GM12892 (cell line): ENCODE results near the gene GABRB3.

Source experiments
- DNase-seq: peaks from one replicate; pipeline ENCODE4 v3.0.0; 2011; ENCODE audit not compliant: insufficient read length
- FAIRE-seq: peaks from 2 replicates; lab custom pipeline; 2011; peaks lifted over from hg19 to GRCh38; lab: Jason Lieb, UNC
- POLR2A ChIP-seq: IDR thresholded peaks from 2 replicates; pipeline ENCODE4 v1.6.1; 2011; ENCODE audit warnings: low read depth, low read length, control low read depth
- POLR2AphosphoS5 ChIP-seq: IDR thresholded peaks from 2 replicates; pipeline ENCODE4 v1.6.1; 2011; ENCODE audit warnings: low read depth, low read length, control low read depth
- TAF1 ChIP-seq: IDR thresholded peaks from 2 replicates; pipeline ENCODE4 v1.6.1; 2011; ENCODE audit warnings: low read depth, mild to moderate bottlenecking, control low read depth, low read length, borderline replicate concordance

GABRB3 gene

DNA sequence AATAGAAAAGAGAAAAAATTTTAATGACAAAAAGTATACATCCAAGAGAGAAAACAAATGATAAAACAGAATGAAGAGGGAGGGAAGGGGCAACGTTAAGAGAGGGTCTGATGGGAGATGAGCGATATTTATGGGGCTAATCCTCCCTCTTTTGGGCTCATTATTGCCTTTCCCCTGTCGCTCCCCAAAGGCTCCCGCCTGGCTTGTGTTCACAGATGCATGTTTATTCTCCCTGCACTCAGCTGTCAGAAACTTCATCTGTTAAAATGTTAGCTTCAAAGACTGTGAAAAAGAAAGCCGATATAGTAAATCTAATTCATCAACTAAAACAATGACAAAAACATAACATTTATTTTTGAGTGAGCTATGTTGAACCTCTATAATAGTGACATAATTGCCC, 74.3 kb downstream of the GABRB3 start:
- no peak for TF ChIP-seq POLR2A
- no peak for TF ChIP-seq TAF1
- no peak for TF ChIP-seq POLR2AphosphoS5
- FAIRE-seq (no peak), DNase-seq (no peak)

DNA sequence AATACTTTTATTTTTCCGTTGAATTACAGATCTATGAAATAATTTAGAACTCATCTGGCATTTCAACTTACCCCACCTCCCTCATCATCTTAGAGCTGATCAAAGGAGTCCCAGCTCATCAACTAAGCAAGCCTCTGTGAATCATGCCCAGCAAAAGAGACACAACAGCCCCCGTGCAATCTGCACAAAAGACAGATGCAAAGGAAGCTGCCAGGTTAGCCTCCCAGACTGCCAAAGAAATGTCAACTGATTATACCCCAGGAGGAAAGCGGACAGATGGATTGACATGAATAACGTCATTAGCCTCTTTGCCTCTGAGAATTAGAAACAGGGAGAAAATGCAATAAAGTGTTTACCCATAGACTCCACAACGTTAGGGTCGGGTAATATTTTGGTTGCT, 75.0 kb downstream of the GABRB3 start:
- FAIRE-seq = no peak
- TF ChIP-seq POLR2A (no peak), POLR2AphosphoS5 (no peak), TAF1 (no peak)

DNA sequence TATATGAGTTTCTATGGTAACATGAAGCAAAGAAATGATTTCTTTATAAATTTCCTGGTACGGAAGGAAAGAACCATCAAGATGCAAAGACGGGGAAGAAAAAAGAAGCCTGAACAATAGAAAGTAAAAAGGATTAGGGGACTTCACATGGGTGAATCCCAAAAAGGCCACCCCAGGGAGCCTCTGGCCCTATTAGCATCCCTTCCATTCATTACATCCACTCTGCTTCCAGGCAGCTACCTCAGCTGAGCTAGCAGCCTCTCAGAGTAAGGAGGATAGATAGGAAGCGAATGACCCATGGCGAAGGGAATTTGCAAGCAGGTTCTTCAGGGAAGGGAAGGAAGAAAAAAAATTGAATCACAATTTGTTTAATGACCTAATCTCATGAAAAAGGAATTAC, 81.6 kb downstream of the GABRB3 start:
- FAIRE-seq = no peak
- TF ChIP-seq TAF1 (no peak), POLR2AphosphoS5 (no peak), POLR2A (no peak)
- DNase-seq = no peak

More for the DNA sequence above, 75.0 kb downstream of the GABRB3 start:
- no peak for DNase-seq

DNA sequence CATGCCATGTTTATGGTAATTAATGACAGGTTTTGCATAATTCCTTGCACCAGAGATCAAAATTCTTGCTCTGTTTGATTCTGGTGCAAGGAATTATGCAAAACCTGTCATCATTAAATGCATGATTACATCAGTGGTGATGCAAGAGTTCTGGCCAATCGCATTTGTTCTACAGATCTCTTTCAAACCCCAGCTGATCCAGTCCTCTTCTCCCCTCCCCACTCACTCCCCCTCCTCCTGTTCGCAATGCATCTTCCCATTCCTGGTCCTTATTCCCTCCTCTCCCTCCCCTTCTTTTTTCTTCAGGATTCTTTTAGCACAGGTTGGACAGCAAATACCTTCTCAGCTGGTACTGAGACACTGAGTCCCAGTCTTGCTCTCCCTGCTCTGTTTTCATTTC, 82.1 kb downstream of the GABRB3 start:
- no peak for DNase-seq
- TF ChIP-seq TAF1 (no peak), POLR2A (no peak), POLR2AphosphoS5 (no peak)
- no peak for FAIRE-seq

DNA sequence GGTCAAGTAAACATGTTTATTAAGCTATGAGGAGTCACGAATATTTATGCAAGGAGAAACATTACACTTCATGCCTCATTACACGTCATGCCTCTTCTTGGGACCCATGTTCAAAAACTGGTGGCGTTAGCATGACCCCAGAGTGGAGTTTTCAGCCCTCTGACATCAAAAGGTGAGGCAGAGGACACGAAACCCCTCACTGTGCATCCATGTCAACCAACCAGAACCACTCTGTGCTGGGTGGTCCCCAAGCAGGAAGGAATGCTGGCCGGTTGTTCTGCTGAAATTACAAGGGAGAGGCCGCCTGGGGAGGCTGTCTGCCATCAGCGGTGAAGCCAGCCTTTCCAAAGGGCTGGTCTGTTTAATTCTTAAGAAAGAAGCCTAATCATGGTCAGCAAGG, 83.4 kb downstream of the GABRB3 start:
- TF ChIP-seq POLR2A = no peak
- FAIRE-seq = no peak
- no peak for DNase-seq

DNA sequence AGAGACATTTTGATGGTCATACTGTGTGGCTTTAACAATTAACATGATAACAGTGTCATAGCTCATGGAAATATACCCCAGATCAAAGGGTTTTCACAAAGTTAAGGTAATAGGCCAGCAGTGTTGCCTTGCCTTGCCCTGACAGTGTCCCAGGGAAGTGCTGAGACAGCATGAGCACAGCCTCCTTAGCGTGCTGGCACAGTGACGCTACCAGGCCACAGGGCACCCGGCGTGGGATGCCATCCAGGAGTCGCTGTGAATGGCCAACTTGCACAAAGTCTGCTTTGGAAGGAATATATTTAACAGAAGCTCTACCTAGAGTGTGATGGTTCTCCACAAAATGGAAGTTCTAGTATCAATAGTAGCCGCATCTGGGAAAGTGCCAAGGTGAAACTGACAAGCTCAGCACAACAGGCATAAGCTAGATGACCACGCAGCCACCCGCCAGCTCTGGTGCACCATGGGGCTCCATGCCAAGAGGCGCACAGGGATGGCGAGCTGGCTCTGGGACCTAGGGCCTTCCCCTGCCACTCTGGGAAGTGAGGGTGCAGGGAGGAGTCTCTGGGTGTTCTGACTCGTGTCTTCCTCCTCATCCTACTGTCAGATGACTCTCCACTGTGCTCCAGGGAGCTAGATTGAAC, 86.2 kb downstream of the GABRB3 start:
- FAIRE-seq (no peak), DNase-seq (no peak)
- no peak for TF ChIP-seq POLR2A
- no peak for TF ChIP-seq TAF1
- TF ChIP-seq POLR2AphosphoS5 = no peak

DNA sequence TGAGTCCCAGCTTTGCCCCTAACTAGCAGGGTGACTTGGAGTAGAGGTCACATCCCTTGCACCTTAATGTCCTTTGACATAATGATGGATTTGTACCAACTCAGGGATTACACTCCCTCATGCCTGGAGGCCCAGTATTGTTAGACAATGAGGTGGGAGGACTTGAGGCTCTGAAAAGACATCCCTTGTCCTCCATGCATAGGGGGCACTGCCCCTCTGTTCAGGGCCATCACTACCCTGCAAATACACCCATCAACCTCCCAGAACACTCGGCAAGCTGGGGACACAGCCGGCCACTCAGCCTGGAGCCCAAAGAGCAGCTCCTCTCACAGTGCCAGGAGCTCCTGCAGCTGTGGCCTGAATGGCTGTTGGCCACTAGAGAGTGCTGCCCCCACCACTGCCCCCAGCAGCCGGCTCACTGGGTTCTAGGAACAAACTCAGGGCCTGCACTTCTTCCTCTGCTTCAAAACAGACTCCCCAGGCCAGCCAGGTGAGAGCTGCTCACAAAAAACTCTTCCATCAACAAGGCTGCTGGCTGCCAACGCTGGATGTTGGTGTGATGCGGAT, 90.2 kb downstream of the GABRB3 start:
- no peak for DNase-seq
- no peak for FAIRE-seq
- TF ChIP-seq POLR2A (no peak), POLR2AphosphoS5 (no peak), TAF1 (no peak)

DNA sequence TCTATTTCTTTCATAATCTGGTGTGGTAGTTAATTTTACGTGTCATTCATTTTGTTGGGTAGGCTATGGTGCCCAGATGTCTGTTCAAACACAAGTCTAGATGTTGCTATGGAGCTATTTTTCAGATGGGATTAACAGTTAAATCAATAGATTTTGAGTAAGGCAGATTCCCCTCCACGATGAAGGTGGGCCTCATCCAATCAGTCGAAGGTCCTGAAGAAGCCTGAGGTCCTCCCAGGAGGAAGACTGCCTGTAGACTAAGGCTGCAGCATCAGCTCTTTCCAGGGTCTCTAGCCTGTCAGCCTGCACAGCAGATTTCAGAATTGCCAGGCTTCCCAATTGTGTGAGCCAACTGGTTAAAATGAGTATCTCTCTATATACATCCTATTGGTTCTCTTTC, 92.9 kb downstream of the GABRB3 start:
- FAIRE-seq (no peak), DNase-seq (no peak)
- no peak for TF ChIP-seq POLR2A

DNA sequence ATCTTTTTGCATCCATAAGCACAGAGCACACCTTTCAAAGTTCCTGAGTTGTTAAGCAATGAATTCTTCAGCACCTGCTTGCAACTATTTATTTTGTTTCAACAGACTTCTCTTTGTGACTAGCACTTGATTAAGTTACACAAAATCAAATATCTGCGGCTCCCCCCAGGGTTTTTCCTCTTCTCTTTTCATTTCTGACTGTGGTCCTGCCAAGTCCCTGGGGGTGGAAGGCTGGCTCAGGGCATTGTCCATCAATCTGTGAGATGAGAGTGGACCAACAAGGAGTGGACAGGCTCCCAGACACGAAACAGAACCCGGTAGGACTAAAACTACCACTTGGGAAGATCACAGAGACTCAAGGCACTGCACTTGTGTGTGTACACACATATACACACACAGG, 96.8 kb downstream of the GABRB3 start:
- DNase-seq (no peak), FAIRE-seq (no peak)
- TF ChIP-seq POLR2AphosphoS5 (no peak), POLR2A (no peak), TAF1 (no peak)

DNA sequence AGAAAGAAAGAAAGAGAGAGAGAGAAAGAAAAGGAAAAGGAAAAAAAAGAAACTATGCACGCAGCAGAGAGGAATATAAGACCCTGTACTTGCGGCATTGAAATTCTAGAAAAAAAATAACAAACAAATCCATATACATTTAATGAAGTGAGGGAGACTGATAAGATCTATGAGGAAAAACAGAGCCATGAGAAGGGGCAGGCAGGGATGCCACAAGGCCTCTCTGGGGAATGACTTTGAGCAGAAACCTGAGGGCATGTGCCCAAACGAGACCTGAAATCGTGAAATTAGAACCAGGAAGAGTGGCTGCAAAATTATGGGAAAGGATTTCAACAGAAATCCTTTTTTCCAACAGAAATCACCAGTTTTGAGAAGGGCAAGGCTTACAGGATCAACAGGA, 98.4 kb downstream of the GABRB3 start:
- DNase-seq (no peak), FAIRE-seq (no peak)
- TF ChIP-seq POLR2AphosphoS5 (no peak), POLR2A (no peak), TAF1 (no peak)

DNA sequence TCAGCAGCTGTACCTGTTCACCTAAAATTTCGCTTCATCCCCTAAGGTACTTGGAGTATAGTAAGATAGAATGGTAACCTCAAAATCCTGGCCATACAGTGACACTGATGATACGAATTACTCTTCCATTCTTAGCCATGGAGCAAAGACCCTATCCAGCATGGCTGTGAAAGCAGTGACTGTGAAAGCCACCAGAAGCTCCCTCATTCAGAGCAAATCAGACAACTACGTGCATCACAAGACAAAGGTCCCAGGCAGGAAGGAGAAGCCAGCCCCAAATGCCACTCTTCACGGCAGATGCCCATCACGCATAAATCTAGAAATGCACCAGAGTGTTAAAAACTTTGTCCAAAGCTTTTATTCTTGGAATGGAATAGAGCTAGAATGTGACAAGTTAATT, 99.4 kb downstream of the GABRB3 start:
- TF ChIP-seq TAF1 = no peak
- no peak for TF ChIP-seq POLR2A
- TF ChIP-seq POLR2AphosphoS5 = no peak
- no peak for DNase-seq
- no peak for FAIRE-seq

DNA sequence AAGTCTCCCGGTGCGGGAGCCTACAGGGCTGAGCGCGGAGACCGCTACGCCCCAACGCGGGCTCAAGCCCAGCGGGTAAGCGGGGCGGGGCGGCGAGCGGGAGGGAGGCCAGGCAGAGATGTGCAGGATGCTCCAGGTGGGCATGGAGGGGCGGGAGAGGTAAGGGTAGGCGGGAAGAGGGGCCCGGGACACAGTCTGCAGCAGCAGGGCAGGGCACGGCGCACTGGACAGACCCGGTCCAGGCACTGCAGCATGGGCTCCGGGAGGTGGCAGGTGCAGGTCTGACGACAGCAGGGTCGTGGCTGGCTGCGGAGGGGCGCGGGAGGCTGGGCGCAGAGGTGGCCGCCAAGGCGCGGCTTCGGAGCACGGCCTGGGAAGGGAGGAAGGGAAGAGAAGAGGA, 102.8 kb downstream of the GABRB3 start:
- DNase-seq = no peak
- no peak for TF ChIP-seq POLR2AphosphoS5
- FAIRE-seq = no peak
